K562 (cell line): Measurements from ENCODE around the gene LBHD2. TPM values are rescaled to one million over a fixed set of nuclear protein-coding genes. Genes with fewer than 3 reads are reported as not detected.

Source experiments
- CHD2 ChIP-seq: IDR thresholded peaks from 2 replicates; pipeline ENCODE4 v1.6.1; 2011; ENCODE audit warnings: low read depth, low read length
- HOMEZ ChIP-seq: fragments of 250-450 bp; sonication (Bioruptor Pico); IDR thresholded peaks from 2 replicates; pipeline ENCODE4 v1.4.0; 2020; ENCODE audit warnings: mild to moderate bottlenecking, moderate library complexity
- ILK ChIP-seq: fragments of 450-650 bp; IDR thresholded peaks from 2 replicates; pipeline ENCODE4 v1.6.1; 2016; ENCODE audit warnings: missing genetic modification characterization, low read depth, mild to moderate bottlenecking, missing compliant biosample characterization, moderate library complexity, borderline replicate concordance
- NFATC3 ChIP-seq: fragments of 450-650 bp; IDR thresholded peaks from 2 replicates; pipeline ENCODE4 v1.6.1; 2017; ENCODE audit warnings: mild to moderate bottlenecking
- NFE2 ChIP-seq: IDR thresholded peaks from 2 replicates; pipeline ENCODE4 v1.6.1; 2014; ENCODE audit warnings: antibody characterized with exemption, low read depth
- POLR2B ChIP-seq: fragments of 450-650 bp; IDR thresholded peaks from 2 replicates; pipeline ENCODE4 v1.6.1; 2018; ENCODE audit warnings: low read depth; ENCODE audit not compliant: partially characterized antibody
- POU5F1 ChIP-seq: fragments of 150-350 bp; IDR thresholded peaks from 2 replicates; pipeline ENCODE4 v1.6.1; 2014; ENCODE audit warnings: borderline replicate concordance, low read length, low read depth, mild to moderate bottlenecking; ENCODE audit not compliant: partially characterized antibody
- SAFB ChIP-seq: fragments of 200-400 bp; formaldehyde crosslinking; IDR thresholded peaks from 2 replicates; pipeline ENCODE4 v1.6.1; 2017; ENCODE audit warnings: low read depth, low read length, borderline replicate concordance
- TBL1XR1 ChIP-seq, 2 experiments: IDR thresholded peaks; 2 replicates each; pipeline ENCODE4 v1.6.1; 2012; ENCODE audit warnings: improper control_type of control experiment in 2 of 2, low read length in 2 of 2, mild to moderate bottlenecking in 1 of 2
- THRB ChIP-seq: fragments of 450-650 bp; formaldehyde crosslinking; conservative IDR thresholded peaks from 2 replicates; pipeline ENCODE4 v1.4.0; 2022; ENCODE audit warnings: mild to moderate bottlenecking, missing genetic modification characterization
- TRIM24 ChIP-seq, 2 experiments: fragments of 450-650 bp; IDR thresholded peaks; 2 replicates each; pipeline ENCODE4 v1.6.1; 2016
- ZNF263 ChIP-seq: sonication (generic); formaldehyde crosslinking; IDR thresholded peaks from 2 replicates; pipeline ENCODE4 v1.8.0; 2022; ENCODE audit warnings: mild to moderate bottlenecking, missing genetic modification reagents, borderline replicate concordance
- ZNF274 ChIP-seq: IDR thresholded peaks from 2 replicates; pipeline ENCODE4 v1.6.1; 2011; ENCODE audit warnings: low read depth, mild to moderate bottlenecking, low read length, moderate library complexity, borderline replicate concordance
- ZNF707 ChIP-seq: fragments of 250-450 bp; sonication (Bioruptor Pico); conservative IDR thresholded peaks from 2 replicates; pipeline ENCODE4 v1.8.0; 2022; ENCODE audit warnings: inconsistent platforms, mild to moderate bottlenecking, moderate library complexity
- polyA plus RNA-seq, 8 experiments: library from polyadenylated mRNA; depleted of rRNA in 4 of 8; stranded (reverse) in 5 of 8; unstranded in 3 of 8; fragments of >200 nt; fragmentation: Nextera tagmentation in 2 of 8; fragmentation: Illumina TruSeq in 1 of 8; extraction: Ambion mirVana in 2 of 8; extraction: Trizol in 1 of 8; gene quantifications; 2 replicates each; pipeline versions ENCODE4 v1.2.1 to v1.2.3, GENCODE V29; 2011 to 2014; ENCODE audit warnings: inconsistent platforms in 1 of 8, missing spikeins in 1 of 8
- total RNA-seq, 7 experiments: library from RNA; depleted of rRNA in 6 of 7; stranded (reverse); fragments of >200 nt in 6 of 7; fragmentation: Illumina TruSeq in 2 of 7; extraction: Trizol in 2 of 7; gene quantifications; 2 replicates each; pipeline versions ENCODE4 v1.2.1 to v1.2.3, GENCODE V29; 2011 to 2021; ENCODE audit warnings: low replicate concordance in 1 of 7
- TF ChIP-seq, protein P1 (sequence below): fragments of 450-650 bp; IDR thresholded peaks from 2 replicates; pipeline ENCODE4 v1.6.1; 2018; ENCODE audit not compliant: partially characterized antibody
- TF ChIP-seq, protein P2 (sequence below): sonication (generic); formaldehyde crosslinking; IDR thresholded peaks from 2 replicates; pipeline ENCODE4 v1.8.1; 2023; ENCODE audit warnings: missing genetic modification reagents, mild to moderate bottlenecking, borderline replicate concordance

The LBHD2 gene
- total and polyA plus RNA-seq, 9 of the 15 experiments (the other 6 are each of a cell fraction or from before 2014, with no cell fraction given): not detected

DNA sequence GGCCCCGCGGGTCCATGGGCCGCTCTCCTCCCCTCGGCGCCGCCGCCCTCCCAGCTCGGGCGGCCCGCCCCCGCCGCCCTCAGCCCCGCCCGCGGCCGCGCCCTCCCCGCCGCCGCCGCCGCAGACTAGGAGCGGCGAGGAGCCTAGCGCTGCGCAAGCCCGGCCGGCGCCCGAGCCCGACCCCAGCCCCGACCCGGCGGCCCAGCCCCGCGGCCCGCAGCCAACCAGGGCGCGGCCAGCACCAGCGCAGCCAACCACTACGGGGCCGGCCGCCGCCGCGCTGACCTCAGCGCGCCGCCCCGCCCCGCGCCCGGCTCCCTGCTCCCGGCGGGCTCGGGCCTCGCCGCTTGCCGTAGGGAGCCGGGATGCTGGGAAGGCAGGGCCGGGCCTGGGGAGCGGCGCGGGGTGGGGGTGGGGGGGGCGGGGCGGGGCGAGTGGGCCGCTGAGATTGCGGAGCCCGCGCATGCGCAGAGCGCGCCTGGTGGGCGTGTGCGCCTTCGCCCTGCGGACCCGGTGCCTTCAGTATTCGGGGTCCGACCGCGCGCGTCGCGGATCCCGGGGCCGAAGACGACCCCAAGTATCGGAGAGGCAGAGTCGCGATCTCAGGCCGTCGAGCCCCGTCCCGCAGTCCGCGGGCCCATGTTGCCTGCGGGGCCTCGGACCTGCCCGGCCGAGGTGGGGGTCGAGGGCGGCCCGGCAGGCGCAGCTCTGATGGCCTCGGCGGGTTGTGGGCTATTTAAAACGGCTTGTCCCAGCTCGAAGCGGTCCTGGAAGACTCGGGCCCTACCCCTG lies 26.4 kb upstream of the LBHD2 start, which contains the start of gene CDC42BPB (continued):
- TF ChIP-seq, protein P1, sequence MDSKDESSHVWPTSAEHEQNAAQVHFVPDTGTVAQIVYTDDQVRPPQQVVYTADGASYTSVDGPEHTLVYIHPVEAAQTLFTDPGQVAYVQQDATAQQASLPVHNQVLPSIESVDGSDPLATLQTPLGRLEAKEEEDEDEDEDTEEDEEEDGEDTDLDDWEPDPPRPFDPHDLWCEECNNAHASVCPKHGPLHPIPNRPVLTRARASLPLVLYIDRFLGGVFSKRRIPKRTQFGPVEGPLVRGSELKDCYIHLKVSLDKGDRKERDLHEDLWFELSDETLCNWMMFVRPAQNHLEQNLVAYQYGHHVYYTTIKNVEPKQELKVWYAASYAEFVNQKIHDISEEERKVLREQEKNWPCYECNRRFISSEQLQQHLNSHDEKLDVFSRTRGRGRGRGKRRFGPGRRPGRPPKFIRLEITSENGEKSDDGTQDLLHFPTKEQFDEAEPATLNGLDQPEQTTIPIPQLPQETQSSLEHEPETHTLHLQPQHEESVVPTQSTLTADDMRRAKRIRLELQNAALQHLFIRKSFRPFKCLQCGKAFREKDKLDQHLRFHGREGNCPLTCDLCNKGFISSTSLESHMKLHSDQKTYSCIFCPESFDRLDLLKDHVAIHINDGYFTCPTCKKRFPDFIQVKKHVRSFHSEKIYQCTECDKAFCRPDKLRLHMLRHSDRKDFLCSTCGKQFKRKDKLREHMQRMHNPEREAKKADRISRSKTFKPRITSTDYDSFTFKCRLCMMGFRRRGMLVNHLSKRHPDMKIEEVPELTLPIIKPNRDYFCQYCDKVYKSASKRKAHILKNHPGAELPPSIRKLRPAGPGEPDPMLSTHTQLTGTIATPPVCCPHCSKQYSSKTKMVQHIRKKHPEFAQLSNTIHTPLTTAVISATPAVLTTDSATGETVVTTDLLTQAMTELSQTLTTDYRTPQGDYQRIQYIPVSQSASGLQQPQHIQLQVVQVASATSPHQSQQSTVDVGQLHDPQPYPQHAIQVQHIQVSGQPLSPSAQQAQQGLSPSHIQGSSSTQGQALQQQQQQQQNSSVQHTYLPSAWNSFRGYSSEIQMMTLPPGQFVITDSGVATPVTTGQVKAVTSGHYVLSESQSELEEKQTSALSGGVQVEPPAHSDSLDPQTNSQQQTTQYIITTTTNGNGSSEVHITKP: no peak
- TF ChIP-seq HOMEZ: no peak
- TF ChIP-seq POLR2B: no peak
- TF ChIP-seq THRB (CRISPR knock-in tag): no peak
- no peak for TF ChIP-seq TBL1XR1 (IDR thresholded peaks at IDR 0.05; ENCODE audit: low read length in 2 of 2)
- no peak for TF ChIP-seq ZNF707 (CRISPR knock-in tag)
- TF ChIP-seq ZNF263 (CRISPR knock-in tag): no peak
- TF ChIP-seq NFE2: no peak
- TF ChIP-seq, protein P2, sequence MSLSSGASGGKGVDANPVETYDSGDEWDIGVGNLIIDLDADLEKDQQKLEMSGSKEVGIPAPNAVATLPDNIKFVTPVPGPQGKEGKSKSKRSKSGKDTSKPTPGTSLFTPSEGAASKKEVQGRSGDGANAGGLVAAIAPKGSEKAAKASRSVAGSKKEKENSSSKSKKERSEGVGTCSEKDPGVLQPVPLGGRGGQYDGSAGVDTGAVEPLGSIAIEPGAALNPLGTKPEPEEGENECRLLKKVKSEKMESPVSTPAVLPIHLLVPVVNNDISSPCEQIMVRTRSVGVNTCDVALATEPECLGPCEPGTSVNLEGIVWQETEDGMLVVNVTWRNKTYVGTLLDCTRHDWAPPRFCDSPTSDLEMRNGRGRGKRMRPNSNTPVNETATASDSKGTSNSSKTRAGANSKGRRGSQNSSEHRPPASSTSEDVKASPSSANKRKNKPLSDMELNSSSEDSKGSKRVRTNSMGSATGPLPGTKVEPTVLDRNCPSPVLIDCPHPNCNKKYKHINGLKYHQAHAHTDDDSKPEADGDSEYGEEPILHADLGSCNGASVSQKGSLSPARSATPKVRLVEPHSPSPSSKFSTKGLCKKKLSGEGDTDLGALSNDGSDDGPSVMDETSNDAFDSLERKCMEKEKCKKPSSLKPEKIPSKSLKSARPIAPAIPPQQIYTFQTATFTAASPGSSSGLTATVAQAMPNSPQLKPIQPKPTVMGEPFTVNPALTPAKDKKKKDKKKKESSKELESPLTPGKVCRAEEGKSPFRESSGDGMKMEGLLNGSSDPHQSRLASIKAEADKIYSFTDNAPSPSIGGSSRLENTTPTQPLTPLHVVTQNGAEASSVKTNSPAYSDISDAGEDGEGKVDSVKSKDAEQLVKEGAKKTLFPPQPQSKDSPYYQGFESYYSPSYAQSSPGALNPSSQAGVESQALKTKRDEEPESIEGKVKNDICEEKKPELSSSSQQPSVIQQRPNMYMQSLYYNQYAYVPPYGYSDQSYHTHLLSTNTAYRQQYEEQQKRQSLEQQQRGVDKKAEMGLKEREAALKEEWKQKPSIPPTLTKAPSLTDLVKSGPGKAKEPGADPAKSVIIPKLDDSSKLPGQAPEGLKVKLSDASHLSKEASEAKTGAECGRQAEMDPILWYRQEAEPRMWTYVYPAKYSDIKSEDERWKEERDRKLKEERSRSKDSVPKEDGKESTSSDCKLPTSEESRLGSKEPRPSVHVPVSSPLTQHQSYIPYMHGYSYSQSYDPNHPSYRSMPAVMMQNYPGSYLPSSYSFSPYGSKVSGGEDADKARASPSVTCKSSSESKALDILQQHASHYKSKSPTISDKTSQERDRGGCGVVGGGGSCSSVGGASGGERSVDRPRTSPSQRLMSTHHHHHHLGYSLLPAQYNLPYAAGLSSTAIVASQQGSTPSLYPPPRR (CRISPR knock-in tag): no peak
- TF ChIP-seq TRIM24 (IDR thresholded peaks at IDR 0.05): no peak
- TF ChIP-seq CHD2: no peak
- TF ChIP-seq ILK: no peak
- TF ChIP-seq ZNF274: no peak
- no peak for TF ChIP-seq NFATC3
- no peak for TF ChIP-seq SAFB
- no peak for TF ChIP-seq POU5F1
